GM12891 (cell line): Measurements from ENCODE around the gene TGFBRAP1. TPM values are rescaled to one million over a fixed set of nuclear protein-coding genes. Genes with fewer than 3 reads are reported as not detected.

Experiments used
- DNase-seq: peaks from one replicate; pipeline ENCODE4 v3.0.0; 2011; ENCODE audit warnings: low spot score; ENCODE audit not compliant: insufficient read length
- FAIRE-seq: peaks from 2 replicates; lab custom pipeline; 2011; peaks lifted over from hg19 to GRCh38; lab: Jason Lieb, UNC
- PAX5 ChIP-seq: IDR thresholded peaks from 2 replicates; pipeline ENCODE4 v1.6.1; 2011; ENCODE audit warnings: low read length, moderate library complexity, mild to moderate bottlenecking; ENCODE audit not compliant: insufficient read depth, severe bottlenecking
- POLR2A ChIP-seq: IDR thresholded peaks from 2 replicates; pipeline ENCODE4 v1.6.1; 2011; ENCODE audit warnings: low read depth, low read length, control low read depth
- POLR2AphosphoS5 ChIP-seq: IDR thresholded peaks from 2 replicates; pipeline ENCODE4 v1.6.1; 2011; ENCODE audit warnings: low read depth, low read length, control low read depth
- POU2F2 ChIP-seq: IDR thresholded peaks from 2 replicates; pipeline ENCODE4 v1.6.1; 2011; ENCODE audit warnings: low read depth, mild to moderate bottlenecking, control low read depth, low read length, moderate library complexity
- SPI1 ChIP-seq: IDR thresholded peaks from 2 replicates; pipeline ENCODE4 v1.6.1; 2011; ENCODE audit warnings: low read depth, low read length, control low read depth
- TAF1 ChIP-seq: IDR thresholded peaks from 2 replicates; pipeline ENCODE4 v1.6.1; 2011; ENCODE audit warnings: low read depth, low read length, control low read depth
- polyA plus RNA-seq: library from polyadenylated mRNA; unstranded; fragments of >200 nt; gene quantifications from one replicate; pipeline ENCODE4 v1.2.1, GENCODE V29; 2012; ENCODE audit warnings: low read depth, missing spikeins, inconsistent platforms; ENCODE audit not compliant: missing spikeins

TGFBRAP1 gene, protein sequence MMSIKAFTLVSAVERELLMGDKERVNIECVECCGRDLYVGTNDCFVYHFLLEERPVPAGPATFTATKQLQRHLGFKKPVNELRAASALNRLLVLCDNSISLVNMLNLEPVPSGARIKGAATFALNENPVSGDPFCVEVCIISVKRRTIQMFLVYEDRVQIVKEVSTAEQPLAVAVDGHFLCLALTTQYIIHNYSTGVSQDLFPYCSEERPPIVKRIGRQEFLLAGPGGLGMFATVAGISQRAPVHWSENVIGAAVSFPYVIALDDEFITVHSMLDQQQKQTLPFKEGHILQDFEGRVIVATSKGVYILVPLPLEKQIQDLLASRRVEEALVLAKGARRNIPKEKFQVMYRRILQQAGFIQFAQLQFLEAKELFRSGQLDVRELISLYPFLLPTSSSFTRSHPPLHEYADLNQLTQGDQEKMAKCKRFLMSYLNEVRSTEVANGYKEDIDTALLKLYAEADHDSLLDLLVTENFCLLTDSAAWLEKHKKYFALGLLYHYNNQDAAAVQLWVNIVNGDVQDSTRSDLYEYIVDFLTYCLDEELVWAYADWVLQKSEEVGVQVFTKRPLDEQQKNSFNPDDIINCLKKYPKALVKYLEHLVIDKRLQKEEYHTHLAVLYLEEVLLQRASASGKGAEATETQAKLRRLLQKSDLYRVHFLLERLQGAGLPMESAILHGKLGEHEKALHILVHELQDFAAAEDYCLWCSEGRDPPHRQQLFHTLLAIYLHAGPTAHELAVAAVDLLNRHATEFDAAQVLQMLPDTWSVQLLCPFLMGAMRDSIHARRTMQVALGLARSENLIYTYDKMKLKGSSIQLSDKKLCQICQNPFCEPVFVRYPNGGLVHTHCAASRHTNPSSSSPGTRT
- 15.1 TPM for polyA plus RNA-seq

DNA sequence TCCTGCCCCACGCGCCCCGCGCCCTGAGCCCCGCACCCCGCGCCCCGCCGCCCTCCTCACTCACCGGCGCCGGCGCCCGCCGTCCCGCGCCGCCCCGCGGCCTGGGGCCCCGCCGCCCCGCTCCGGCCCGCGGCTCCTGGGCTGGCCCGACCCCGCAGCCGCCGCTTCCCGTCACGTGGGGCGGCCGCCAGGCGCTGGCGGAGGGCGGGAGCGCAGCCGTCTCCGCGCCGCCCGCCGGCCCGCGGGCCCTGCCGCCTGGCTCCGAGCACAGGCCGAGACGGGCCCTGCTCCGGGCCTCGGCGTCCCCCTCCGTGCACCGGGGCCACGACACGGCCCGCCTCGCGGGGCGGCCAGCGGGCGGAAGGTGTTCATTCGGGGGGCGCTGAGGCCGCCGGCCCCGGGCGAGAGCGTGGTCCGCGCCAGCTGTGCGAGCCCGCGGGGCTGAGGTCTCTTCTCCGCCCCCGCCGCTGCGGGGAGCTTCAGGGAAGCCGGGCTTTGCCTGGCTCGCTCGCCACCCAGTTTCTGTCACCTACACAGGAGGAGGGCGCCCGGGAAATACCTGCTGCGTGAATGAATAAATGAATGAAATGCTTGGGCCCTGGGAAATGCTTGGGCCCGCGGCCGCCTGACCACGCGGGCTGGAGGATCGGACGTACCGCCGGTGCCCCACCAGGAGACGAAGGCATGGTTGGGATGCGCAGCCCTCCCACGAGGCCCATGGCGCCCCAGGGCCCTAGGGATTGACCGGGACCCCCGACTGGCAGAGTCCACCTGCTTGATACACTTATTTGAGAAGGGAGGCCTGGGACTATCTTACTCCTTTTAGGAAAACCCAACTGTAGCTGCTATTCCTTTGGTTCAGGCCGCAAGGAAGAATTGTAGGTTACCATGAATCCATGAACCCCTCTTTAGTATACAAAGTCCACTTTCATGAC, at the start of gene TGFBRAP1:
Gene TGFBRAP1 (minus strand): TSS at position 175 of the 935 bp plus-strand sequence. CDS start 21,434 bp downstream, outside the sequence.
- 0 out of 2 replicates have a peak, but pooled peaks have one; percentile 24 for TF ChIP-seq TAF1
- no peak for TF ChIP-seq POLR2AphosphoS5
- peak; percentile 56; the same call in 1 of the 2 replicates for TF ChIP-seq POLR2A
- DNase-seq (peak; percentile 66), FAIRE-seq (no peak)

DNA sequence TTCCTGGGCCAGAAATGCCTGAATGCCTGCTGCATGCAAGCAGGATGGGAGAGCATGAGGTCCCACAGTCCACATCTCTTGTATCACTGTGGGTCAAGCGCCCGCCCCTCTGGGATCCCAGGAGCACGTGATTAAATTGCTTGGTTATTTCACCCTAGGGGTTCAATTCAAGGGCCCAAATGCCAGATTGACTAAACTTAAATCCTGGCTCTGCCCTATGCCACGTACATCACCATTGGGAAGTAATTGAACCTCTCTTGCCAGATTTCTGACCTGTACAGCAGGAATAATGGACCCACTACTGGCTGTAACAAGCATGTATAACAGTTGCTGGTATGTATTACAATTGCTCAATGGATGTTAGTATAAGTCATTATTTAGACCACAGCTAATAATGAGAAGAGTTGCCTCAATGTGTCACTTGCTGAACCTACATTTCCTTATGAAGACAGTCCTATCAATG, 49.4 kb upstream of the TGFBRAP1 start:
- TF ChIP-seq SPI1, result no peak
- TF ChIP-seq POU2F2, result no peak
- no peak for TF ChIP-seq POLR2AphosphoS5
- no peak for TF ChIP-seq PAX5
- TF ChIP-seq POLR2A, result no peak
- TF ChIP-seq TAF1, result no peak
- no peak for FAIRE-seq
- no peak for DNase-seq

DNA sequence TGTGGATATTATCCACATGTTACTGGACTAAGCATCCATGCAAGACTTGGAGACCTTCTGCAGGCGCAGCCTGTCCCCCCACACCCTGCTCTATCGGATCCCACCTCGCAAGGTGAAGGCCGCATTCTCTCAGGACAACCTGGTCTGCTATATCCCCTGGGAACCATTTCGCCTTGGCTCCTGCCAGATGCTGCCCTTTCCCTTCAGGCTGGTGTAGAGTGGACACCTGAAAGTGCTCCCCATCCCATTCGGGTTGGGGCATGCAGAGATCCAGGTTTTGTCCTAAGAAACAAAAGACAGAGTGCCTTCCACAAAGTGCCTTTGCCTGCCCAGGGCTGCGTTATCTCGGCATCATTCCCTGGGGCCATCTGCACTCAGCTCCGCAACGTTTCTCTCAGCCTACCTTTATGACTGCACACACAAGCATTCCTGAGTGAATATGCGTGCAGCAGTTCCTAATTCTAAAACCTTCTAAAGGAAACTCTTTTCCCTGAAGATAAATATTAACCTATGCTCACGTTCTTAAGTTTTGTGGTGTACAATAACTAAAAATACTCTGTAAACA, 48.8 kb upstream of the TGFBRAP1 start:
- FAIRE-seq (no peak), DNase-seq (no peak)
- TF ChIP-seq SPI1 (no peak), TAF1 (no peak), PAX5 (no peak), POLR2A (no peak), POLR2AphosphoS5 (no peak), POU2F2 (no peak)

DNA sequence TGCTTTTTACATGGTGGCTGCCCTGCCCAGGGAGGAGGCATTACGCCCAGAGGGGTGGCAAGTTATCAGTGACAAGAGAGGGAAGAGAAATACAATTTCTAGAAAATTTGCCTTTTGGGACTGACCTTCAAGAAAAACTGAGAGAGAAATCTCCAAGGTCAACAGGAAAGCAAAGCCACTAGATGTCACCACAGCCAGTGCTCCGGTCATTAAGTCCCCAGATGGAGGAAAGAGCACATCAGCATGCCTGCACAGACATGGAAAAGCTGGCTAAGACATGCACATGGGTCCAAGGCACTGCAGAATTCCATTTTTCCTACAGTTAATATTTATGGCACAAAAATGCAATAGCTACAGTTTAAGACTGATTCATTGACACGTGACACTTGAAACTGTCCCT, 48.3 kb upstream of the TGFBRAP1 start:
- TF ChIP-seq PAX5, result no peak
- FAIRE-seq (no peak), DNase-seq (no peak)

DNA sequence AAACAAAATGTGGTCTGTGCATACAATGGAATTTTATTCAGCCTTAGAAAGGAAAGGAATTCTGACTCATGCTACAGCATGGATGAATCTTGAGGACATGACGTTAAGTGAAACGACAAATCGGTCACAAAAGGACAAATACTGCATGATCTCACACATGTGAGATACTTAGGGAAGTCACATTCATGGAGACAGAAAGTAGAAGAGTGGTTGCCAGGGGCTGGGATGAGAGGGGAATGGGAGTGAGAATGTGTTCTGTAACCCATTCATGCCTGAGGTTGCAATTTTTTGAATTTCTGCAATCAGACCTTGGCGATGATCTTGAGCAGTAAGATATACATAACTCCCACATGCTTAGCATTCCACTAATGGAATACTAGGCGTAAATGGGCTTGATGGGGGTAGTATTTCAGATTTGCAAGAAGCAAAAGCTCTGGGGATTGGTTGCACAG, 47.3 kb upstream of the TGFBRAP1 start:
- TF ChIP-seq SPI1, result no peak
- no peak for TF ChIP-seq POU2F2
- TF ChIP-seq PAX5, result no peak
- no peak for TF ChIP-seq TAF1
- TF ChIP-seq POLR2AphosphoS5, result no peak
- no peak for TF ChIP-seq POLR2A
- FAIRE-seq, result no peak
- DNase-seq, result no peak

DNA sequence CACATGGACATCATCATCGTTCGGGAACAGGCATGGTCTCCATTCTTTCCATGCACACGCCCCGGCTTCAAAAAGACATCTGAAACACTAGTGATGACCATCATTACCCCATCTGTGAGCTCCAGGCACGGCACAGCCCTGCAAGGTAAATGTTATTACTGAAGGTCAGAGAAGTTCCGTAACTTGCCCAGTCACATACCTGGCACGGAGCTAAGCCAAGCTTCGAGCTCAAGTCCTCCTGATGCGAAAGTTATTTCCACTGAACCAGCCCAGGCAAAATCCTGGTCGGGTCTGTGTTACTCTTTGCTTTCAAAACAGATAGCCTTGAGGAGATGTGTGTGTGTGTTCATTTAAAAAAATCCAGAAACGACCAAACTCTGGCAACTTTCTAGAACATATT, 46.5 kb upstream of the TGFBRAP1 start:
- TF ChIP-seq SPI1 (no peak), POLR2A (no peak), TAF1 (no peak), PAX5 (no peak), POLR2AphosphoS5 (no peak), POU2F2 (no peak)
- FAIRE-seq (no peak), DNase-seq (no peak)

DNA sequence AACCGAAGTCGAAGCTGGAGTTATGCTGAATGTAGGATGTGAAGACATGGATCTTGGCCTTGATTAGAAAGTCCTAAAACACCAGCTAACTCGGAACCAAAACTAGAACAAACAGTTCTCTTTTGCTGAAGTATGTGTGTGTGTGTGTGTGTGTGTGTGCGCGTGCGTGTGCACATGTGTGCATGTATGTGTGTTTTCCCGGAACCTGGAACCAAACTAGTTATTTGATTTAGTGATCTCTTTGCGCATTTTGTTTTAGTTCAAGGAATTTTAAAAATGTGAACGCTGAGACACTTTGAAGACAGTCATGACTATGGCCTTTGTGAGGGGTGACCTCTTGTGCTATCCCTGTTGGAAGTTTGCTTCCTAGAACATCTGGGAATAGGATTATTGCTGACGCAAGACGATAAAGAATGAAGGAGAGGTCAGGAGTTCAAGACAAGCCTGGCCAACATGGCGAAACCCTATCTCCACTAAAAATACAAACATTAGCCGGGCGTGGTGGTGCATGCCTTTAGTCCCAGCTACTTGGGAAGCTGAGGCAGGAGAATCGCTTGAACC, 45.5 kb upstream of the TGFBRAP1 start:
- TF ChIP-seq TAF1 (no peak), POLR2A (no peak), POU2F2 (no peak), SPI1 (no peak), POLR2AphosphoS5 (no peak)
- DNase-seq, result no peak
- no peak for FAIRE-seq

DNA sequence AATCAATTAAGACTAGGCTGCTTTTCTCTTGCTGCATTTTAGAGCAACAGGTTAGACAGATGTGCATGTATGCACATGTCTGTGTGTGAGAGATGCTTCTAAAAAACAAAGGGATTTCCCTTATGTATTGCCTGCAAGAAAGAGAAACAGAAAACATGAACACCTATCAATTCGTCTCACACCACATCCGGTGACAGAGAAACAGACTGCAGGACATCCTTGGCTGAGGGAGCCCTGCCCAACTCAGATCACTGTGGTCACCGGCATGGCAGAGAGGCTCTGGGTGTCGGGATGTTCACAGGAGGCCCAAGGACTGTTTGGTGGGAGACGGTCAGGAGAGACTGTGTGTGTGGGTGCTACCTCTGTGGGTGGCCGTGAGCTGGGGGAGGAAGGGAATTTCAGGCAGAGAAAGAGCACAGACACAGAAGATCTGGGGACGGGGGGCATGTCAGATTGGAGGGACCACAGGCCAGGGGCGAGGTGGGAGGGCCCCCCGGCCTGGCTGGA, 44.4 kb upstream of the TGFBRAP1 start:
- no peak for FAIRE-seq
- peak; percentile 21 for DNase-seq
- TF ChIP-seq POLR2A (peak; percentile 50; the same call in 1 of the 2 replicates), POLR2AphosphoS5 (no peak)

DNA sequence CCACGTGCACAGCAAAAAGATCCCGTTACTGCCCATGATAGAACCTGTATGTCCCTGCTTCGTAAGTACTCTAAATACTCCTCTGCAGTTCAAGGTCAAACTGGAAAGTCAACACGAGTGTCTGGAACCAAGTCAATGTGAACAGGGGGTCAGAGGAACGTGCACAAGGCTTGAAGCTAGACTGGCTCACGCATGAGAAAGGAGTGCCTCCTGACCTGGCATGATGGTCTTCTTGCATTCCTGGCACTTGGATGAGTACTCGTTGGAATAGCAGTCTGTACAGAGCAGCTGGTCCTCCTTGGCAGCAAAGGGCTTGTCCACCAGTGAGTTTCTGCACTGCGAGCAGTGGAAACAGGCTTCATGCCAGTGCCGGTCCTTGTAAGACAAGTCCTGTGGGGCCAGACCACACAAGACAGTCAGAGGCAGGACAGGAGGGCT, 43.8 kb upstream of the TGFBRAP1 start:
- TF ChIP-seq POLR2A (no peak), POU2F2 (no peak)
- DNase-seq (no peak), FAIRE-seq (no peak)
